SIG-M5 (cell line): Measurements from ENCODE around the gene PLCH1.

Experiments
- DNase-seq: peaks from one replicate; lab custom pipeline; 2025; lab: John Stamatoyannopoulos, UW

Gene PLCH1

DNA sequence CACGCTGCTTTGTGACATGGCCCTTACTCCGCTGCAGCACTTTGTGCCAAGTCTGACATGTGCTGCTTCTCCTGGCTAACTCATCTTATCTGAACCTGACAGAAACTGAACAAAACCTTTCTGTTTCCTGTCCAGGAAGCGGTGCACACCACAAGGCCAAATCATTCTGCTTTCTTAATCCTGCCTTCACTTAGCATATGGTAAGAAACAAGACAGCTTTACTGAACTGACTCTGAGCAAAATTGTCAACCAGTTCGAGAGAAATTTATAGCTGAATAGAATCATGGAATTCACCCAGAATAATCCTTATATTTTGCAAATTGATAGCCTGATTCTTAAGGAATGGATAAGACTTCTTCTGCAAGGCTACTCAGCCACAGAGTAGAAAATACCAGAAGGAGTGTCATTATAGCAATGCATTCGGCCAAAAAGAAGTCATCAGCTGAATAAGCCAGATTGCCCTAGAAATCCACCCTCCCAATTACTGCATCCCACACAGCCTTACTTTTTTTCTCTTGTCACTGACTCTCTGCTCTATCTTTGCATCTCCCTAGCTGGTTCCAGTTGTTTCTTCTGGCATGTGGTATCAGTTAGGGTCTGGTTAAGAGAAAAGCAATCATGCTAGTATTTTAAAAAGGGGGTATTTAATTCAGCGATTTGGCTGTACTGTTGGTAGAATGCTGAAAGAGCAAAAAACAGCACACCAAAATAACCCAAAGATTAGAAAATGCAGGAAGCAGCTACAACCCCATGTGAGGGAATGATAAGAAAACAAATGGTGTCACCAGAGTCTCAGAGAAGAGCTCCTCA, 409.8 kb downstream of the PLCH1 start:
- DNase-seq = no peak

DNA sequence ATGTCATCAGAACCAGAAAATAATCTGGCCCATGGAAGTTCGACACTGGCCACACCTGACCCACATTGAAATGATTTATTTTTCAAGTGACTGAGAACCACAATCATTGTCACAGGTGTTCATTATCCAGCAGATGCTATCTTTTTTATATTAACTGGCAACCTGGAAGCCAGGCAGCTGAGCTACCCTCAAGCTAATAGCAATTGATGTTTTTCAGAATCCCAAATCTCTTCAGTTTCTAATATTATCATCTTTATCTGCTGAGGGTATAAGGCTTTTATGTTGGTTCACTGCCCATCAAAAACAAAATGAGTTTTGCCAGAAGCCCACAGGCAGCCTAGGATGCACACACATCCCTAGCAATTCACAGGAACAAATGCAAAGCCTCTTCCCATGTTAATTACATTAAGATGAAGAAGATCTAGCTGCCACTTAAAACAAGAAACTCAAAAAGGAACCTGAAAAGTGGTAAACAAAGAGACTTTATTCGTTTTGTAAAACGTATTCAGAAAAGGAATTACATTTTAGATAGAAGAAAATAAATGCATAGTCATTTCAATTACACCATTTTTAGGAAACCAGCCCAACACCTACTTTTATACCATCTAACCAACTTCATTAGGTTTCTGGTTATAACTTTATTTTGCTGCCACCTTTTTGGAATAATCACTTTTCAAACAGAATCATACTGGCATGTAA, 410.5 kb downstream of the PLCH1 start:
- no peak for DNase-seq

DNA sequence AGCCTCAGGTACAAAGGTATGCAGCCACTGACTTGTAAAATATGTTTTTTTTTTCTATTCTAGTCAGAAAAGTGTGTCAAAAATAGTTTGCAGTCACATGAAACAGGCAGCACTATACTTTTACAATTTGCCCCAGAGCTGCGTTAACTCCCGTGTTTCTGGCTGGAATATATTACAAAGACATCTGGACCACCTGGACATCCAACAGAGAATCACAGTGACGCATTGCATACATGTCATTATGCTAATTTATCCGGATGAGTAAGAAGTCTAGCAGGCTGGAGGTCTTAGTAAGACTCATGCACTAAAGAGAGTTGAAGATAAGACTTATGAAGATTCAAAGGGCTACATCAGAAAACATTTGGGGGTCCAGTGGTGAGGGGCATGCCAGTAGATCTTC, 412.2 kb downstream of the PLCH1 start:
- DNase-seq = no peak

DNA sequence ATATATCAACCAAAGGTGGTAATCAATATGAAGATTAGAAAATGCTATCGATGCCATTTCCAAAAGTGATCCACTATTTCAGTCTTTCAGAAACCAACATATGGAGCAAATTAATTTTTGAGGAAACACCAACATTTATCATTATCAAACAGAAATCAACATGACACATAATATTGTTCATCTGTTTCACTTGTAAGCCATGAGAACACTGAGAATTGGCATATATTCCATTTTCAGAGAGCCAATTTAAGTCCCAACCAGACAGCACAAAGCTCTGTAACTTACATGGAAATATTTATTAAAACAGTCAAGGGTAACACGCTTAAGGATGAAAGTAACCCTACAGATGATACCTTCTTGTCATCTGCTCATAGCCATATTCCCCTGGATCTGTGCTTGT, 413.8 kb downstream of the PLCH1 start:
- no peak for DNase-seq

DNA sequence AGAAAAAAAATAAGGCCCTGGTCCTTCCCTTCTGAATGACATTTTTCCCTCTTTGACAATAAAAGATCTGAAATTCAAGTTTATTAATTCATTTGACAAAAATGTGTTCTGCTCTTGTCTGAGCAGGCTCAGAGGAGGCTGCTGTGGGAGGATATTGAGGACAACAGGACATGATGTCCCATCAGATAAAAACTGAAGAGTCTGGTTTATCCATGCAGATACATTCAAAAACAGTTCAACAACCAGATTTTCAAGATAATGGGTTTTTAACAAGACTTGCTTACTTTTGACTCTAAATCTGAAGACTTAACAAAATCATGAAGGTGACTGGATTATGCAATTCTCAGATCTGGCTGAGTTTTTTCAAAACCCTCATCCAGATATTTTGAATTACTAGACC, 414.5 kb downstream of the PLCH1 start:
- DNase-seq = no peak

DNA sequence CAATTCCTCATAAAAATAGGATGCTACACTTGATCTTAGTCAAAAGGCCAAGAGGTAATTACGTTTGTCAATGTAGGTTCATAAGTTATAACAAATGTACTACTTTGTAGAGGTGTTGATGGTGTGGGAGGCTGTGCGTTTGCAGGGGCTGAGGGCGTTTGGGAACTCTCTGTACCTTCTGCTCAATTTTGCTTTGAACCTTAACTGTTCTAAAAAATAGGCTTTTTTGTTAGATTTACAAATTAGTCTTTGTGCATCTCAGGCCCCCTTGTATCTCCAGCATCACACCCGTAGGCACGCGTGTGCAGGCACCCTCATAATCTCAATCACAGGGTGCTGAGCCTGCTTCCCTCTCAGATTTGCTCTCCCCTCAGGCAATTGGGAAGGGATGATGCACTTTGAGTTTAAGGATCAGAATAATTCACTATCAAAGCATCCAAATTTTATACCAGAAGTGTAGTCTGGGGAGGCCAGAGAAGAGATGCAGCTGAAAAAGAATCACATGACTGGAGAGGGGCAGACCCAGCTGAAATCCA, 415.3 kb downstream of the PLCH1 start:
- DNase-seq = no peak

DNA sequence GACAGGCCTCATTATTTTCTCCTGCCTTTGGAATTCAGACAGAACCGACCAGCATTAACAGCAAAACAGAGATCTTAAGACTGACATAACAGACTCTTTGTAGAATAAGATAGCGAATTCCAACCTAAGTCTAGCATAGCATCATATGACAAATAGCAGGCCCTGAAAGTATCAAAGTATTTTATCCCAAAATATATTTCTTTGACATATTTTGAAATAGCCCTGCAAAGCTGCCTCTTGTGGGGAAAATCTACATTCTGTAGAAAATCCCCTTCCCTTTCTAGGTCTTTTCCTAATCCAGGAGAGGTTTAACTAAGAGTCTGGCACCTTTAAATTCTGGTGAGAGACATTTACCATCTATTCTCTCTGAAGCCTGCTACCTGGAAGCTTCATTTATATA, 417.0 kb downstream of the PLCH1 start:
- DNase-seq = no peak

DNA sequence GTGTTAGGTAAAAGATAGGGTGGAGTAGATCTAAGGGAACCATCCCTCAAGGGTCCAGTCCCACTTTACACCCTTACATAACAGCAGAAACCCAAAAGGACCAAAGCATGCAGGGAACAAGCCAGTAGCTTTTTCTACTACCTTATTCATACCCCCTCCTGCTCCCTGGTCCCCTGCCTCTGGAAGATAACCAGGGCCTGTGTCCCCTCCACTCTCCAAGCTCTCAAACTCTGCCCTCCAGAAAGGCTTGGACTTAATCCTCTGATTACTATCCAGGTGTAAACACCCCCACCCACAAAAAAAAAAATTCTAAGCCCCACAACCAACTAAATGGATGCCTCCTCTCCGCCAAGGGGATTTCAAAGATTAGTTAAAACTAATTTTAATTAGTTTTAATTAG, 417.4 kb downstream of the PLCH1 start:
- no peak for DNase-seq

DNA sequence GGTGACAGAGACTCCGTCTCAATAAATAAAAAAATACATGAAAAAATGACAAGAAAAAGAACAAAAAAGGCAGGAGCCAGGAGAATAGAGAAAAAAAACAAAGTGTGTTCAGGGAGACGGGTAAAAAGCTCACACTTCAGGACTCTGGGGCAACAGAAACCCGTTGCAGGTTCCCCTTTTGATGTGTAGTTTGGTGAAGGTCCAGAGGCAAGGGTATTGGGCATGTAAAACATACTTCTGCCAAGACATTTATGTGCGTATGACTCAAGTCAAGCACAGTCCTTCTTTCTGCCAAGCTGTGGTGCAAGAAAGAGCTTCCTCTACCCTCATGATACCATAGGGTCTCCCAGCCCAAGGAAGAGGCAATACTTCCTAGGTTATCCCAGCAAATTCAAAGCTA, 418.0 kb downstream of the PLCH1 start:
- DNase-seq = no peak

DNA sequence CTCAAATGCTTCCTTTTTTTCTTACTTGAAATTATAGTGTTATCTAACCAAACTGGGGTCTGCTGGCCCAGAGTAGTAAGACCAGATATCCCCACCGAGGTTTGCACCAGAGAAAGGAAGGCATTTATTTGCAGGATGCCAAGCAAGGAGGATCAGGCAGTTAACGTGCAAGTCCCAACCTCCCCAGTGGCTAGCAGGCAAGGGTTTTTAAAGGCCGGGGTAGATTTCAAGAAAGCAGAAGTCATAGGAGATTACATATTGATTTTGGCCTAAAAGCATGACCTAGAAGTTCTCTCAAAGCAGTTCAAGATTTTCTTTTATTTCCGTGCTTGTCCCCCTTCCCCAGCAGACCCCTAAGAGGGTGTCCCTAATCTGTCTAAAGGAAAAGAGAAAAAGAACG, 418.6 kb downstream of the PLCH1 start:
- no peak for DNase-seq
